Vagina (tissue), 2 donors: Measurements from ENCODE around the gene KIAA1671.

Experiments used
- POLR2A ChIP-seq, 2 donors: fragments of 450-650 bp; IDR thresholded peaks; one replicate each; pipeline ENCODE4 v1.6.1; 2017; ENCODE audit warnings: antibody characterized with exemption in 2 of 2, mild to moderate bottlenecking in 2 of 2, moderate library complexity in 2 of 2
- TF ChIP-seq, protein P1 (sequence below), 3 experiments: fragments of 450-650 bp in 2 of 3; fragments of 200-600 bp in 1 of 3; sonication (generic) in 1 of 3; IDR thresholded peaks; one replicate each; pipeline ENCODE4 v1.5.1; 2017 to 2019; ENCODE audit warnings: antibody characterized with exemption in 3 of 3, mild to moderate bottlenecking in 2 of 3, moderate library complexity in 2 of 3

DNA sequence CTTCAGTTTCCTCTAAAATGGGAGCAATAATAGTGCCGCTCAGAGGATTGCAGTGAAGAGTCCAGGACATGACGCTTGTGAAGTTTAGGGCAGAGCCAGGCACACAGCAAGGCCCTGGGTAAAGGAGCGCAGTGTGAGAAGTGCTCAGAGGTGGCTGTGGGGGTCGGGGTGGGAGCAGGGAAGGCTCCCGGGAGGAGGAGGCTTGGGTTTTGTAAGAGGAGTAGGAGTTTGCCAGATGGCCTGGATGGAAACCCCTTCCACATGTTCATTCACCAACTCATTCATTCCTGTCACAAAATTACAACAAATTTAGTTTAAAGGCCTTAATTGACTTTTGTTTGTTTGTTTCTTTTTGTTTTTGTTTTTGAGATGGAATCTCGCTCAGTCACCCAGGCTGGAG, 283.9 kb downstream of the KIAA1671 start:
- TF ChIP-seq, protein P1, sequence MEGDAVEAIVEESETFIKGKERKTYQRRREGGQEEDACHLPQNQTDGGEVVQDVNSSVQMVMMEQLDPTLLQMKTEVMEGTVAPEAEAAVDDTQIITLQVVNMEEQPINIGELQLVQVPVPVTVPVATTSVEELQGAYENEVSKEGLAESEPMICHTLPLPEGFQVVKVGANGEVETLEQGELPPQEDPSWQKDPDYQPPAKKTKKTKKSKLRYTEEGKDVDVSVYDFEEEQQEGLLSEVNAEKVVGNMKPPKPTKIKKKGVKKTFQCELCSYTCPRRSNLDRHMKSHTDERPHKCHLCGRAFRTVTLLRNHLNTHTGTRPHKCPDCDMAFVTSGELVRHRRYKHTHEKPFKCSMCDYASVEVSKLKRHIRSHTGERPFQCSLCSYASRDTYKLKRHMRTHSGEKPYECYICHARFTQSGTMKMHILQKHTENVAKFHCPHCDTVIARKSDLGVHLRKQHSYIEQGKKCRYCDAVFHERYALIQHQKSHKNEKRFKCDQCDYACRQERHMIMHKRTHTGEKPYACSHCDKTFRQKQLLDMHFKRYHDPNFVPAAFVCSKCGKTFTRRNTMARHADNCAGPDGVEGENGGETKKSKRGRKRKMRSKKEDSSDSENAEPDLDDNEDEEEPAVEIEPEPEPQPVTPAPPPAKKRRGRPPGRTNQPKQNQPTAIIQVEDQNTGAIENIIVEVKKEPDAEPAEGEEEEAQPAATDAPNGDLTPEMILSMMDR (IDR thresholded peaks at IDR 0.05) = no peak
- no peak for TF ChIP-seq POLR2A (IDR thresholded peaks at IDR 0.05)
